ENCODE measurements around the gene SLC25A19.

- TF ChIP-seq ZC3H4 (CRISPR knock-in tag; IDR thresholded peaks at IDR 0.05; ENCODE audit: borderline replicate concordance) (no peak), CTCF (IDR thresholded peaks at IDR 0.05 in 2 of 3, conservative IDR thresholded peaks at IDR 0.05 in 1 of 3; ENCODE audit: insufficient read depth in 2 of 3, low read depth in 1 of 3, low read length in 3 of 3) (no peak), ZBTB1 (CRISPR knock-in tag; IDR thresholded peaks at IDR 0.05; ENCODE audit: borderline replicate concordance, low read depth) (no peak), RBBP5 (IDR thresholded peaks at IDR 0.05; ENCODE audit: borderline replicate concordance, insufficient read depth, low read length, poor library complexity, severe bottlenecking) (no peak), ZSCAN29 (IDR thresholded peaks at IDR 0.05) (no peak), TEAD4 (IDR thresholded peaks at IDR 0.05; ENCODE audit: low read length) (no peak; the same call in 1 of the 2 replicates), TEAD4 (CRISPR knock-in tag; IDR thresholded peaks at IDR 0.05; ENCODE audit: borderline replicate concordance) (no peak), REST (IDR thresholded peaks at IDR 0.05; ENCODE audit: borderline replicate concordance) (no peak), REST (CRISPR knock-in tag; IDR thresholded peaks at IDR 0.05; ENCODE audit: low read depth) (no peak), POLR2AphosphoS5 (IDR thresholded peaks at IDR 0.05; ENCODE audit: control insufficient read depth, insufficient read depth, low read depth, low read length) (no peak), HMG20B (CRISPR knock-in tag; IDR thresholded peaks at IDR 0.05) (no peak), POLR2A (conservative IDR thresholded peaks at IDR 0.05) (no peak), TARDBP (IDR thresholded peaks at IDR 0.05) (no peak)
Measured at GRCh38 chr17:75245011-75245410, 44.2 kb downstream of the SLC25A19 start.
